ENCODE data around the gene SF3A2. TPM values are rescaled to one million over a fixed set of nuclear protein-coding genes. Genes with fewer than 3 reads are reported as not detected.

Gene SF3A2
- total and polyA plus RNA-seq, 4 donors: 2.2 to 32.0 (median 13.2) TPM

DNA sequence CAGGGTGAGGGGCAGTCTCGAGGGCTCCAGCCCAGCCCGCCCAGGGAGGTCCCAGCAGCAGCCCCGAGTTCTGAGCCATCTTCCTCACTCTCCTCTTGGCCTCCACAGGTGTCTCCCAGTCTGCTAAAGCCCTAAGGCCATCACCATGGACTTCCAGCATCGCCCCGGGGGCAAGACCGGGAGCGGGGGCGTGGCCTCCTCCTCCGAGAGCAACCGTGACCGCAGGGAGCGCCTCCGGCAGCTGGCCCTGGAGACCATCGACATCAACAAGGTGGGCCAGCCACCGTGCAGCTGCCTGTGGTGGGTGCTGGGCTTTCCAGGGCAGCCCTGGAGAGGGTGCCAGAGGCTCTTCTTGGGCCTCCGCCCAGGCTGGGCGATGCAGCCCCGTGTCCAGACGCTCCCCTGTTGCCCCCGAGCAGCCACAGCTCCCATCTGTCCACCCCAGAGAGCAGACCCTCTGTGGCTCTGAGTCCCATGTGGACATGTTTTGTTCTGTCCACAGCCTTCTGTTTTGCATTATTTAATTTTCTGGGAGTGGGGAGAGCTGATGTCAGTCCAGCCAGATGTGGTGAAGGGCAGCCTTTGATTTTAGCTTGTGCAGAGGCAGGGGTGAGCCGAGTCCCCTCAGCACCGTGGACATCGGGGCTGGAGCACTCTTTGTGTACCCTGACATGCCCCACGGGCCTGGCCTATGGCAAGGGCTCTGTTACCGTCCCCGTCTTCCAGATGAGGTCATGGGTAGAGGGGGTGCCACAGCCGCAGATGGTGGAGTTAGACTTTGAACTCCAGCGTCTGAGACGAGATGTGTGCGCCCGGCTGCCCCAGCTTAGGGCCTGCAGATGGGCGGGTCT, 6.9 kb downstream of the SF3A2 start:
- Histone ChIP-seq H3K4me3 (ENCODE audit: low read depth in 1 of 3, low read length in 3 of 3) (no peak overlapping the region), H3K36me3 (ENCODE audit: control insufficient read depth in 4 of 4, insufficient read depth in 3 of 4, low read depth in 1 of 4, low read length in 3 of 4) (peaks cover 10 to 35% (median 32%) of the 10 kb centered on the region in 4 donors), H3K9me3 (ENCODE audit: control insufficient read depth in 4 of 4, low read length in 3 of 4) (no peaks in the 10 kb centered on the region), H3K4me1 (ENCODE audit: control insufficient read depth in 4 of 4, insufficient read depth in 4 of 4, low read length in 3 of 4) (peaks cover 17 to 43% (median 34%) of the 10 kb centered on the region in 4 donors), H3K27ac (ENCODE audit: low read depth in 1 of 2, low read length in 2 of 2) (no peak overlapping the region), H3K27me3 (ENCODE audit: control insufficient read depth in 4 of 4, insufficient read depth in 4 of 4, low read length in 3 of 4) (no peaks in the 10 kb centered on the region), H3K9ac (ENCODE audit: low read depth in 1 of 2, low read length in 2 of 2) (no peak overlapping the region)
- no peak for DNase-seq (ENCODE audit: low spot score)
- WGBS: 81% methylated on average over 32 of the region's 32 CpGs
- no peak for TF ChIP-seq HNF4A (conservative IDR thresholded peaks at IDR 0.05)

DNA sequence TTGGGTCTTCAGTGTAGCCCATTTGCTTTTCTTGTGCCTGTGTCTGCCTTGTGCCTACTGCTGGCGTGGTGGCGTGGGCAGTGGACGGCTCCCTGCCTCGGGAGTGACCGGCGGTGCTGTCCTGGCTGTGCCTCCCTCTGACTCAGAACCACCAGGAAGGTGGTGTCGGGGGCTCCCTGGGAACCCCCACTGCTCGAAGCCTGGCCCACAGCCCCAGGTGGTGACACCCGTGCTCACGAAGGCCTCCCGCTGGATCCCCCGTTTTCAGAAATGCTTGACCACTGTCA, 7.4 kb downstream of the SF3A2 start:
- Histone ChIP-seq H3K9ac (ENCODE audit: low read depth in 1 of 2, low read length in 2 of 2) (no peak overlapping the region), H3K9me3 (ENCODE audit: control insufficient read depth in 4 of 4, low read length in 3 of 4) (no peaks in the 10 kb centered on the region), H3K4me1 (ENCODE audit: control insufficient read depth in 4 of 4, insufficient read depth in 4 of 4, low read length in 3 of 4) (peaks cover 16 to 39% (median 31%) of the 10 kb centered on the region in 4 donors), H3K27me3 (ENCODE audit: control insufficient read depth in 4 of 4, insufficient read depth in 4 of 4, low read length in 3 of 4) (no peaks in the 10 kb centered on the region), H3K27ac (ENCODE audit: low read depth in 1 of 2, low read length in 2 of 2) (no peak overlapping the region), H3K36me3 (ENCODE audit: control insufficient read depth in 4 of 4, insufficient read depth in 3 of 4, low read depth in 1 of 4, low read length in 3 of 4) (peaks cover 10 to 39% (median 32%) of the 10 kb centered on the region in 4 donors), H3K4me3 (ENCODE audit: low read depth in 1 of 3, low read length in 3 of 3) (no peak overlapping the region)
- no peak for TF ChIP-seq SP1 (IDR thresholded peaks at IDR 0.05)
- TF ChIP-seq, protein P1, sequence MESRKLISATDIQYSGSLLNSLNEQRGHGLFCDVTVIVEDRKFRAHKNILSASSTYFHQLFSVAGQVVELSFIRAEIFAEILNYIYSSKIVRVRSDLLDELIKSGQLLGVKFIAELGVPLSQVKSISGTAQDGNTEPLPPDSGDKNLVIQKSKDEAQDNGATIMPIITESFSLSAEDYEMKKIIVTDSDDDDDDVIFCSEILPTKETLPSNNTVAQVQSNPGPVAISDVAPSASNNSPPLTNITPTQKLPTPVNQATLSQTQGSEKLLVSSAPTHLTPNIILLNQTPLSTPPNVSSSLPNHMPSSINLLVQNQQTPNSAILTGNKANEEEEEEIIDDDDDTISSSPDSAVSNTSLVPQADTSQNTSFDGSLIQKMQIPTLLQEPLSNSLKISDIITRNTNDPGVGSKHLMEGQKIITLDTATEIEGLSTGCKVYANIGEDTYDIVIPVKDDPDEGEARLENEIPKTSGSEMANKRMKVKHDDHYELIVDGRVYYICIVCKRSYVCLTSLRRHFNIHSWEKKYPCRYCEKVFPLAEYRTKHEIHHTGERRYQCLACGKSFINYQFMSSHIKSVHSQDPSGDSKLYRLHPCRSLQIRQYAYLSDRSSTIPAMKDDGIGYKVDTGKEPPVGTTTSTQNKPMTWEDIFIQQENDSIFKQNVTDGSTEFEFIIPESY (IDR thresholded peaks at IDR 0.05): no peak
- no peak for TF ChIP-seq RAD21 (IDR thresholded peaks at IDR 0.05)
- no peak for TF ChIP-seq HNF4A (conservative IDR thresholded peaks at IDR 0.05)
- TF ChIP-seq HNF4G (IDR thresholded peaks at IDR 0.05): no peak
- no peak for TF ChIP-seq GABPA (IDR thresholded peaks at IDR 0.05 in 1 of 2, conservative IDR thresholded peaks at IDR 0.05 in 1 of 2)
- no peak for TF ChIP-seq EGR1 (IDR thresholded peaks at IDR 0.05; ENCODE audit: low read depth in 2 of 2)
- TF ChIP-seq JUND (IDR thresholded peaks at IDR 0.05): no peak
- no peak for TF ChIP-seq FOXA2 (IDR thresholded peaks at IDR 0.05)
- TF ChIP-seq TAF1 (conservative IDR thresholded peaks at IDR 0.05): no peak
- TF ChIP-seq, protein P2, sequence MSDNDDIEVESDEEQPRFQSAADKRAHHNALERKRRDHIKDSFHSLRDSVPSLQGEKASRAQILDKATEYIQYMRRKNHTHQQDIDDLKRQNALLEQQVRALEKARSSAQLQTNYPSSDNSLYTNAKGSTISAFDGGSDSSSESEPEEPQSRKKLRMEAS (IDR thresholded peaks at IDR 0.05): no peak
- TF ChIP-seq NR2F2 (IDR thresholded peaks at IDR 0.05): no peak
- TF ChIP-seq FOXA1 (IDR thresholded peaks at IDR 0.05): no peak
- TF ChIP-seq YY1 (IDR thresholded peaks at IDR 0.05): no peak
- TF ChIP-seq, protein P3, sequence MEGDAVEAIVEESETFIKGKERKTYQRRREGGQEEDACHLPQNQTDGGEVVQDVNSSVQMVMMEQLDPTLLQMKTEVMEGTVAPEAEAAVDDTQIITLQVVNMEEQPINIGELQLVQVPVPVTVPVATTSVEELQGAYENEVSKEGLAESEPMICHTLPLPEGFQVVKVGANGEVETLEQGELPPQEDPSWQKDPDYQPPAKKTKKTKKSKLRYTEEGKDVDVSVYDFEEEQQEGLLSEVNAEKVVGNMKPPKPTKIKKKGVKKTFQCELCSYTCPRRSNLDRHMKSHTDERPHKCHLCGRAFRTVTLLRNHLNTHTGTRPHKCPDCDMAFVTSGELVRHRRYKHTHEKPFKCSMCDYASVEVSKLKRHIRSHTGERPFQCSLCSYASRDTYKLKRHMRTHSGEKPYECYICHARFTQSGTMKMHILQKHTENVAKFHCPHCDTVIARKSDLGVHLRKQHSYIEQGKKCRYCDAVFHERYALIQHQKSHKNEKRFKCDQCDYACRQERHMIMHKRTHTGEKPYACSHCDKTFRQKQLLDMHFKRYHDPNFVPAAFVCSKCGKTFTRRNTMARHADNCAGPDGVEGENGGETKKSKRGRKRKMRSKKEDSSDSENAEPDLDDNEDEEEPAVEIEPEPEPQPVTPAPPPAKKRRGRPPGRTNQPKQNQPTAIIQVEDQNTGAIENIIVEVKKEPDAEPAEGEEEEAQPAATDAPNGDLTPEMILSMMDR (IDR thresholded peaks at IDR 0.05; ENCODE audit: low read depth, low read length, missing input control): no peak
- TF ChIP-seq RXRA (IDR thresholded peaks at IDR 0.05): no peak
- TF ChIP-seq, protein P4, sequence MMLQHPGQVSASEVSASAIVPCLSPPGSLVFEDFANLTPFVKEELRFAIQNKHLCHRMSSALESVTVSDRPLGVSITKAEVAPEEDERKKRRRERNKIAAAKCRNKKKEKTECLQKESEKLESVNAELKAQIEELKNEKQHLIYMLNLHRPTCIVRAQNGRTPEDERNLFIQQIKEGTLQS (IDR thresholded peaks at IDR 0.05): no peak
- TF ChIP-seq, protein P5, sequence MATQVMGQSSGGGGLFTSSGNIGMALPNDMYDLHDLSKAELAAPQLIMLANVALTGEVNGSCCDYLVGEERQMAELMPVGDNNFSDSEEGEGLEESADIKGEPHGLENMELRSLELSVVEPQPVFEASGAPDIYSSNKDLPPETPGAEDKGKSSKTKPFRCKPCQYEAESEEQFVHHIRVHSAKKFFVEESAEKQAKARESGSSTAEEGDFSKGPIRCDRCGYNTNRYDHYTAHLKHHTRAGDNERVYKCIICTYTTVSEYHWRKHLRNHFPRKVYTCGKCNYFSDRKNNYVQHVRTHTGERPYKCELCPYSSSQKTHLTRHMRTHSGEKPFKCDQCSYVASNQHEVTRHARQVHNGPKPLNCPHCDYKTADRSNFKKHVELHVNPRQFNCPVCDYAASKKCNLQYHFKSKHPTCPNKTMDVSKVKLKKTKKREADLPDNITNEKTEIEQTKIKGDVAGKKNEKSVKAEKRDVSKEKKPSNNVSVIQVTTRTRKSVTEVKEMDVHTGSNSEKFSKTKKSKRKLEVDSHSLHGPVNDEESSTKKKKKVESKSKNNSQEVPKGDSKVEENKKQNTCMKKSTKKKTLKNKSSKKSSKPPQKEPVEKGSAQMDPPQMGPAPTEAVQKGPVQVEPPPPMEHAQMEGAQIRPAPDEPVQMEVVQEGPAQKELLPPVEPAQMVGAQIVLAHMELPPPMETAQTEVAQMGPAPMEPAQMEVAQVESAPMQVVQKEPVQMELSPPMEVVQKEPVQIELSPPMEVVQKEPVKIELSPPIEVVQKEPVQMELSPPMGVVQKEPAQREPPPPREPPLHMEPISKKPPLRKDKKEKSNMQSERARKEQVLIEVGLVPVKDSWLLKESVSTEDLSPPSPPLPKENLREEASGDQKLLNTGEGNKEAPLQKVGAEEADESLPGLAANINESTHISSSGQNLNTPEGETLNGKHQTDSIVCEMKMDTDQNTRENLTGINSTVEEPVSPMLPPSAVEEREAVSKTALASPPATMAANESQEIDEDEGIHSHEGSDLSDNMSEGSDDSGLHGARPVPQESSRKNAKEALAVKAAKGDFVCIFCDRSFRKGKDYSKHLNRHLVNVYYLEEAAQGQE (IDR thresholded peaks at IDR 0.05): no peak
- no peak for DNase-seq (ENCODE audit: low spot score)
- 90% methylated on average over 12 of the region's 12 CpGs for WGBS
